Activated gamma-delta T cell treated with anti-CD3 and anti-CD28 coated beads, Interleukin-2, amount 50 U/mL, for 16 hours (primary cell): ENCODE results near the gene XIRP2.
A peak's percentile ranks its signal among the peaks of the same experiment; 100 is the strongest.
"Not testable (repeated sequence)": the region's sequence is repeated elsewhere in the genome, so short reads cannot be mapped to it uniquely, and the experiment has no call there.

ENCODE experiments used
- DNase-seq: peaks from one replicate; pipeline ENCODE4 v3.0.0-alpha.2; 2020; ENCODE audit warnings: low read depth

The XIRP2 gene

DNA sequence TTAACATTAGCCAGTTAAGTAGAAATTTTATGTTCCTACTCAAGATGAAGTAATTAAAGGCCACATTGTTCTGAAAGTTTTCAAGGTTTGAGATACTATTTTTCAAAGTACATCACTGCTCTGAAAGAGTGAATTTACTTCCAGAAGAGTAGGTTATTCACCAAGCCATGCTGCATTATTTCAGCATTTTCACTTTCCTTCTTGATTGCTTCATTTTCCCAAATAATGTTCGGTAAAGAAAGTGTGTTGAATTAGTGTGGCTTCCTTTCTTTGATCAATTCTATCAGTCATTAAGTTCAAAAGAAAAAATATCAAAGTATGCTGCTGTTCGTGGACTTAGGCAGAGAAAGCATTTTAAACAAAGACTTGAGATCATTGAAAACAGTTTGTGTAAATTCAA is 310.3 kb downstream of the XIRP2 start:
- no peak for DNase-seq

DNA sequence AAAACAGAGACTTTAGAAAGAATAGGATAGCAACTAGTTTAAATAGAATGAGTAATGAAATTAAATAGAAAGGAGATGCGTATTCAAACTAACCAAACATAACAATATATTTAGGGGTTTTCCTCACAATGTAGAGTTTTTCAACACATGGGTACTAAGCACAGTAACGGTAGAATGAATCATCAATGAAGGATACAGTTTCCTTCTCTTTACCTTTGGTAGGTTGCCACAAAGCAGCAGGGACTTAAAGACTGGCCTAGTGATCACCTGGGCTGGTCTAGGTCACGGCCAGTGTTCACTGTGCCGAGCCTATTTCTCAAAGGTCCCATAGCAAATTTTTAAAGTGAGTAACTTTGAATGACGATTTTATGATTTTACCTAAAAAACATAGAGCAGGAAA is 311.7 kb downstream of the XIRP2 start:
- DNase-seq: no peak

DNA sequence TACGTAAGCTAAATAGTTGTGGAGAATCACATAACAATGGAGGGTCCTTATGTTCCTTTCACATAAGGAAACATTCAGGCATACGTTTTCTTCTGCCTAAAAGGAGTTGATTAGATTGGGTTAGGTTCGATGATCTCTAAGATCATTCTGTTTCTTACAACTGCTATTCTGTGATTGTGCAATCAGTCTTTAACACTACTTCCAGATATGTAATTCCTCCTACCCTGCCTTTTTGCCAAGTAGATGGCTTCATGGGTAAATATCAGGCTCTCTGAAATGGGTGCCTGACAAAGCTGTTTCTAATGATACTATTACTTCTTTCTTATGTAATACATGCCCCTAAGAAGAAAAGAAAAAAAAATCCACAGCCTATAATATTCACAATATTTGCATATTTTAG is 321.5 kb downstream of the XIRP2 start:
- DNase-seq: no peak

DNA sequence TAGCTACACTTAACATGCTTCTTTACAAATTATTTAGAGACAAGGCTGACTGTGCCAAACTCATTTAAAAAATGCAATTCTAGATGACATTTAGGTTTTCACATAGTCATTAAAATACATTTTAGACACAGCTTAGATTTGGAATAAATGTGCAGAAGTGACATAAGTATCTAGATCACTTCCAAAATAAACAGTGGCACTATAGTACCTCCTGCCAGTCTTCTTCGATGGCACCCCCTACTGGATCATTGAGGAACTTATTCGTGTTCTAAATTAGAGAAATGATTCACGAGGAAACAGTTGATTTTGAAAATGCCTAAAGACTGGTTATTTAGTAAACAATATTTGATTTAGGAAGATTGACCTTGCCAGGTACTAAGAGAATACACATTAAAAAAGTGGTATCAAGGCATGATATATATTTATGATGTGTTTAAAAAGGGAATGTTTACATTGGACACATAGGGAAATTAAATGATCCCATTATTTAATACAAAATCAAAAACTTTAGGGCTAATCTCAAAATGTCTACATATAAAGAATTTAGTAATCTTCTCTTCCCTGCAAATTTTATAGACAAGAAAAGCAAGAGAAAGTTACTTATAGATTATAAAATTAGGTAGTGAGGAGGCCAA is 323.9 kb downstream of the XIRP2 start:
- DNase-seq: peak; percentile 1

DNA sequence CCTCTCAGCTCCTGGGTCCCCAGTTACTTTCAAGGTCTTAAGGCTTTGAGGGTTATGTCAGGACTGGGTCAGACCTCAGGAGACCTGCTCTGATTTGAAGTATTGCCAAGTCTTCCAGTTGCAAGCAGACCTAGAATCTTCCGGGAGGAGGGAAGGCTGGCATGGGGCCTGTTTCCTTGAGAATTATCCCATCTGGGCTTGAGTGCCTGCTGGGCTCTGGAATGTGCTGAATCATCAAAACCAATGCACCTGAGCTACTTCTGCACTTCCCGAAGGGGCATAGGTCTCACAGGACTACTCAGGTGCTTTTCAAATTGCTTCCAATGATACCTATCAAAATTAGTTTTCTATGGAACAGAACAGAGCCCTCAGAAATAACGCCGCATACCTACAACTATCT is 327.3 kb downstream of the XIRP2 start:
- DNase-seq: no peak

DNA sequence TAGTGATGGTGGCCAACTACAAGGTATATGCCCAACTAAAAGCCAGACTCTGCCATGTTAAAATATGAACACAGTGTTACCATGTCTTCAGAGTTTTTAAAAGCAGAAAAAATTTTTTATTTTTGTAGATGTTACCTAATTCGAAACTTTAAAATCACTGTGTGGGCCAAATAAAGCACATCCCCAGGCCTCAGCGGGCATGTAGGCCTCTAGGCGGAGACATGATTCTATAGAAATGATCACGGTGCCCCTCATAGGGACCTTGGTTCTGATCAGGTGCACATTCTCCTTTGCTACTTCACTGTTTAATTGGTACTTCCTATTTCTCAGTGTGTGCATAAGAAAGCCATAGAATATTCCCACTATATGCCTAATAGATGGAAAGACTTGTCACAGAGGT is 349.2 kb downstream of the XIRP2 start:
- DNase-seq: no peak

DNA sequence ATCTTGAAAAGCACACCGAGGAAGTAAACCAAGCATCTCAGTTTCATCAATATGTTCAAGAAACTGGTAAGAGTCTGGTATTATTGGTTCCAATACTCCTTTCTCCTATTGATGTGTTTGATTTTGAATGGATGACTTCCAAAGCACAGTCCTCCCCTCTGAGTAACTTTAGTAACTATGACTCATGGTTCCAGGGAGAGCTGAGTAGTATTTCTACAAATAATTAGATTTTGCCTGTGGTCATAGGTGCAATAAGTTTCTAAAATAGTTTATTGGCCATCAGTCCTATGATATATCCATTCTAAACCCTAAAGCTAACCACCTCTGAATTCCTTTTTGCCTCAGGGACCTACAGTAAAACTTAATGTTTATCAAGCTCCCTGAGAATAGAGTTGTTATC is 352.4 kb downstream of the XIRP2 start:
- no peak for DNase-seq

DNA sequence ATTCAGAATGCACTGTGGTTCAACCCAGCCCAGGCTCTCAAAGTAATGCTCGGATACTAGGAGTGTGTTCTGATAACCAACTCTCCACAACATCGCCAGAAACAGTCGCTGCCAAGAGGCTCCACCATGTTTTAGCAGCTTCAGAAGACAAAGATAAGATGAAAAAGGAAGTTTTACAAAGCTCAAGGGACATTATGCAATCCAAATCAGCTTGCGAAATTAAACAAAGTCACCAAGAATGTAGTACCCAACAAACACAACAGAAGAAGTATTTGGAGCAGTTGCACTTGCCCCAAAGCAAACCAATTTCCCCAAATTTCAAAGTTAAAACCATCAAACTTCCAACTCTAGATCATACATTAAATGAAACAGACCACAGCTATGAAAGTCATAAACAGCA is 360.9 kb downstream of the XIRP2 start:
- no peak for DNase-seq

DNA sequence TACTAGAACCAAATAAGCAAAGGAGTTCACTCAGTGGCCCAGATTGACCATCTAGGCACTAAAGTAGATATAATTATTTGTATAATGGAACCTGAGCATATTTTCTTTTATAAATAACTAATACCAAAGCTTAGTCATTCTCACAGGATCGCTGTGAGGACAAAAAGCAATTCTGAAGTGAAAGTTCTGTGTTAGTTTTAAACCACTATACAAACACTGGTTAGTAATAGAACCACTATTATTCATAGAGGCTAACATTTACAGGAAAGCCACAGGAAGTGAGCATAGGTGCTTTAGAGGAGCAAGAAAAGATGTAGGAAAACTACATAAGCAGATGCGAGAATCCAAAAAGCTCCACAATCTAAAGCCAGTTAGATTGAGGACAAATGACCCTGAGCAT is 364.7 kb downstream of the XIRP2 start:
- no peak for DNase-seq

DNA sequence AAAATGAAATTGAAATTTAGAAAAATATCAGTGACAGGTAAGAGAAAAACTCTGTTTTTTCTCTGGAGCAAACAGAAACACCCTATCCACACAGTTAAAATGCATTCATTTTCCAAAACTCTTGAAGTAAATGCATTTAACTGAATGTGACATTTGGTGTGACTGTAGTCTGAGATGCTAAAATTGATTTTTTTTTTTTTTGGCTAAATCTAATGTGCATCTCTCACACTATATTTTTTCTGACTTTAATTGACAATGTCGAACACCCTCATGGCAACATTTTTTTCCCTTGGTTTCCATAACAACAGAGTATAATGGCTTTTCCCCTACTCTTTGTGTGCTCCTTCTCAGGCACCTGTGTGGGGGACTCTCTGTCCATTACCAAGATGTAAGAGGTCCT is 366.4 kb downstream of the XIRP2 start:
- no peak for DNase-seq

DNA sequence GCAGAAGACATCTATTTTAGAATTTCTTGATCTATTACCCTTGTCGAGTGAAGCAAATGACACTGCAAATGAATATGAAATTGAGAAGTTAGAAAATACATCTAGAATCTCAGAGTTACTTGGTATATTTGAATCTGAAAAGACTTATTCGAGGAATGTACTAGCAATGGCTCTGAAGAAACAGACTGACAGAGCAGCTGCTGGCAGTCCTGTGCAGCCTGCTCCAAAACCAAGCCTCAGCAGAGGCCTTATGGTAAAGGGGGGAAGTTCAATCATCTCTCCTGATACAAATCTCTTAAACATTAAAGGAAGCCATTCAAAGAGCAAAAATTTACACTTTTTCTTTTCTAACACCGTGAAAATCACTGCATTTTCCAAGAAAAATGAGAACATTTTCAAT is 370.4 kb downstream of the XIRP2 start:
- DNase-seq: no peak

DNA sequence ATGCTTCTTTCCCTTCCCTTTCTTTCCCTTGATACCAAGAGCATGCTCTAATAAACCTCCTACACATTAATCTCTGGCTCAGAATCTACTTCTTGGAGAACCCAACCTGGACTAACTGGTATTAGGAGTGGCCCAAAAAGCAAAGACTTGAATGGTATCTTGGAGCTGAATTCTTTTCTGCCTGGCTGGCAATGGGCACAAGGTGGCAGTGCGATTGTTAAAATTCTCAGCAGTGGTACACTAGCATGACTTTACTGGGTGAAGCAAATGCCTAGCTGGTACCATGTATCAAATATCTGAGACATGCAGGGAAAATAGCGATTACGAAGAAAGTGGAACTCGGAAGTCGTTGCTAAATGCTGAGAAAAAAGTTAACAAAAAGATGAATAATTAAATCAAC is 376.1 kb downstream of the XIRP2 start:
- no peak for DNase-seq

DNA sequence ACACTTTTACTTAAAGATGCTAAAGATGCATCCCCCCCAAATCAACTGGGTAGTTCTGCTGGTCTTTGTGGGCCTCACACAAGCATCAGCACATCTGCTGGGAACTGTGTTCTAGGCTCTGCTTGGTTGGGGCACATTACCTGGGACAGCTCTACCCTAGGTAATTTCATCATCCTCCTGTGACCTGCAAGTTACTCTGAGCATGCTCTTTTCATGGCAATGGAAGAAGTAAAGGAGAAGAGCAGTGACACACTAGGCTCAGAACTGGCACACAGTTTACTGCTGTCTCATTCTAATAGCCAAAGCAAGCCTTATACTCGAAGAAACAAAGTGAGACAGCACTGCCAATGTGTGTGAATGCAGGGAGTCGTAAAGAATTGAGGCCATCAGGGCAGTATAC is 376.7 kb downstream of the XIRP2 start:
- DNase-seq: no peak

DNA sequence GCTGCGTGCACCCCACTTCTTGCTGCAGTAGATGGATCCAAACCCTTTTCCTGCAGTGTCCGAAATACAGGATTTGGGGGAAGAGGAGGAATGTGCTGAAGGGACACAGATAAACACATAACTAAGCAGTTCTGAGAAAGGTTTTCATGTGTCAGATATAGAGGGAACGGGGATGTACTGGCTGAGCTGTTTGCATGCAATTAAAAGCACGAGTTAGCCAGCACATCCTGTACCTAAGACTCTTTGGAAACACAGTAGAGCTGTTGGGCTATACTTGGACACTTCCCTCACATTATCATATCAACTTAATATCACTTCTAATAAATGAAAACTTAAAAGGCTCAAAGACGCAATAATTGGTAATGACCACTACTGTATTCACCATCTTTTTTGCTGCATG is 377.4 kb downstream of the XIRP2 start:
- DNase-seq: no peak

DNA sequence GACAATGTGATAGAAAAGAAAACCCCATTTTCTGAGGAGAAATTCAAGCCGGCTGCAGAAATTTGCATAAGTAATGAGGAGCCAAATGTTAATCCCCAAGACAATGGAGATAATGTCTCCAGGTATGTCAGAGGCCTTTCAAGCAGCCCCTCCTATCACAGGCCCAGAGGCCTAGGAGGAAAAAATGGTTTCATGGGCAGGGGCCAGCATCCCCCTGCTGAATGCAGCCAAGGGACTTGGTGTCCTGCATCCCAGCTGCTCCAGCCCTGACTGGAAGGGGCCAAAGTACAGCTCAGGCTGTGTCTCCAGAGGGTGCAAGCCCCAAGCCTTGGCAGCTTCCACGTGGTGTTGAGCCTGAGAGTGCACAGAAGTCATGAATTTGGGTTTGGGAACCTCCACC is 380.0 kb downstream of the XIRP2 start:
- DNase-seq: not testable (repeated sequence)

DNA sequence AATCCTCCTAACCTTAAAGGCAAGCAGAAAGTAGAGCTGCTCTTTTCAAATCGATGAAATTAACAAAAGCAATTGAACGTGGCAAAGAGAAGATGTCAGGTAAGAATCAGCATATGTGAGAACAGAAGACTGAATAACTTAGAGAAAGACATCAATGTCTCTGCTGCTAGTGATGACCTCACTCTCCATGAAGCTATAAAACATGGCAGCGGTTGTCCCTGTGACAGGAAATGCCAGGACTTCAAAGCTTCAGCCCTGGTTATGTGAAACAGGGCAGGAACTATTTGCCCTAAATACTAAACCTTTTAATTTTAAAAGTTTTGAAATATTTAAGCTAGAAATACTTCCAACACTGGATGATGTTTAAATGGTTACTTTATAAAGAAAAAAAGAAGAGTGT is 383.7 kb downstream of the XIRP2 start:
- DNase-seq: no peak

DNA sequence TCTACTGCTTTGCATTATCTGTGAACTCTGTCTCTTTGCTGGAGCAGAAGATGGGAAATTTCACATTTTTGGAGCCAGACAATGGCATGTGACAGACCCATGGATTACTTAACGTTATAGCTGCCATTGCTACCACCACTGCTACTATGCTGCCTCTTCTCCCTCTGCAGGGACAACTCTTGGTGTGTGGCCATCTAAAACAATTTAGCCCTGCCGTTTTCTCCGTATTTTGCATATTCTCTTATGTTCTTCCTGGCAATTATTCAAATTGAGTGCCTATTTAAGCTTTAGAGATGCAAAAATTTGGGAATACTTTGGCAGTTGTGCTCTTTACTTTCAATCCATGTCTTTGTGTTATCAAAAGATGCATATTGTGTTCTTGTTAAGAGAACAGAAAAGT is 386.8 kb downstream of the XIRP2 start:
- no peak for DNase-seq

DNA sequence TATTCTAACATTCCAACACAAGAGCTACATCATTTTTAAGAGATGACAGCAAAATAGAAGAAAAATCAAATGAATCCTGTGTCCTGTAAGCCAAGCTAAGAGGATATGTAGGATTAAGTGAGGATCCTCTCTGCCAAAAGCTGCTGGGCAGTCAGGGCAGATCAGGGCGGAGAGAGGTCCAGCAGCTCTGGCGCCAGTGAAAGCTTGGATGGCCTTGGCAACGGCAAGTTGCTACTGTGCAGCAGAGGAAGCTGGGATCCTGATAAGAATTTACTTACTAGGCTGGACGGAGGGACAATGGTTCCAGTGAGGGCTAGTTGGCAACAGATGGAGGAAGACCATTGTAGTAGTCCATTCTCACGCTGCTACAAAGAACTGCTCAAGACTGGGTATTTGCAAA is 391.5 kb downstream of the XIRP2 start:
- DNase-seq: no peak

DNA sequence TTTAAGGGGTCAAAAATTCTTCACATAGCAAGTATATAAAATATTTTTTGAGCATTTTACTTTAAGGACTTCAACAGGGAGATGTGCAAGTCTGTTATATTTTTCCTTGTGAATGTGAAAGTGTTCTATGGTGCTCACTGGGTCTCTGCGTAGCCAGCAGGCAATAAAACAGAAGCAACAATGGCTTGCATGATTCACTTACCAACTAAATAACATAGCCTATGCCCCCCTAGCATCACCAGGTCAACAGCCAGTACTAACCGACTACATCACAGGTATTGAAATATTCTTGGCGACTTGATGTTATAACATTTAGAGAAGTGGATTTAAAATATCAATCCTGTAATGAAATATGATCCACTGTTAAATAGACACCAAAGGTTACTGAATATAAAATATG is 398.9 kb downstream of the XIRP2 start:
- DNase-seq: no peak

DNA sequence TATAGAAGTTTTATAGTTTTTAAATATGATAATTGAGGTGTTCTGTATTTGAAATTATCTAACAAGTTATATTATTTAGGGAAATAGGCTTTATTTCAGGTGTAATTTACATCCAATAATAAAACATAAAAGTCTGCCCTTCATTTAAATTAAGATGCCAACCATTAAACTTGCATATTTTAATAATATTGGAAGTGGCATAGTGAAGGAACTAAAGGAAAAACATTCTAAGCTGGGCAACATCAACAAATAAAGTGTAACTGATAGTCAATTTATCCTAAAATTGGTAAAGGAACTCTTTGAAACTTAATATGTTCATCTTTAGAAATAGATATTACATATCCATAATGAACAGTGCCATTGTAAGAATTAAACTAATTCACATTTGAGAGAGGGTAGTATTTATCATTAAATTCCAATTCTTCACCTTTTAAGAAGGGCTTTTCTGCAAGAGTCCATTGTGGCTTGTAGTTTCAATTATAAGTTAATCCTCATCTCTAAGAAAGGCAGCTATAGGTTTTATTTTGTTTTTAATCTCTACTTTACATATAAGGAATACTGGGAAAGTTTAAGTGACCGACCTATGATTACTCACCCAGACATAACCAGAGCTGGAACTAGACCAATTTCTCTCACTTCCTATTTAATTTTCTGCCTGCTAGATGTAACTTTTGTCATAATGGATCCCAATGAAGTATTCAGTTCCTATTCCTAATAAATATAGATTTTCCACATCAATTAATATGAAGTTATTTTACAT is 401.6 kb downstream of the XIRP2 start:
- no peak for DNase-seq

DNA sequence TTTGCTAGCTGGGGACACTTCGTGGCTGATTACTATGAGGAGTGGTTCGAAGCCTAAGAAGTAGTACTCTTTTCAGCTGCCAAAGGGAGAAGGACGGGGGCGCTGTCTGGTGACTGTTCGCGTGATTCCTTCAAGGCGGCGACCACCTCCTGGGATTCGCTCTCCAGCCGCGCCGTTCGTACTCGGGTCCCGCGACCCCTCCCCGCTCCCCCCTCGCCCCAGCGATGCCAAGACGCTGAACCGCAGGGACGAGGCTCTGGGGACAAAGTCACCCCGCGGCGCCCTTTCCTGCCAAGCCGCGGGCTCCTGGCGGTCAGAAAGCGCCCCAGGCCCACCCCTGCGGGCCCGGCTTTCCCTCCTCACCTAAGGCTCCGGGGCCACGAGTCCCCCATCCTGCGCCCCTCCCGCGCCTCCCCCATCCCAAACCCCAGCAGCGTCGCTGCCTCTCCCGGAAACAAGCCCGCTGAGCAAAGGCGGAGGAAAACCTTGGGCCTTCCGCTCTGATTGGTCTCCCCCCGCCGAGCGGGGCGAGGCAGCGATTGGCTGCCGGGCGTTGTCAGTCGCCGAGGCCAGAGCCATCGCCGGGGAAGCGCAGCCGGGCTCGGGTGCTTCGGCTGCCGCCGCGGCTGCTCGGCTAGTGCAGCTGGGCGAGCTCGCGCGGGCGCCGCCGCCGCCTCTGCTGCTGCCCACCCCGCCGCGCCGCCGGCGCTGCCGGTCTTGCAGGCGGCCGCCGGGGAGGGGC is 404.3 kb downstream of the XIRP2 start, which contains the start of gene B3GALT1:
Gene B3GALT1 (plus strand): TSS at position 572 of the 742 bp plus-strand sequence.
- DNase-seq: peak; percentile 14

DNA sequence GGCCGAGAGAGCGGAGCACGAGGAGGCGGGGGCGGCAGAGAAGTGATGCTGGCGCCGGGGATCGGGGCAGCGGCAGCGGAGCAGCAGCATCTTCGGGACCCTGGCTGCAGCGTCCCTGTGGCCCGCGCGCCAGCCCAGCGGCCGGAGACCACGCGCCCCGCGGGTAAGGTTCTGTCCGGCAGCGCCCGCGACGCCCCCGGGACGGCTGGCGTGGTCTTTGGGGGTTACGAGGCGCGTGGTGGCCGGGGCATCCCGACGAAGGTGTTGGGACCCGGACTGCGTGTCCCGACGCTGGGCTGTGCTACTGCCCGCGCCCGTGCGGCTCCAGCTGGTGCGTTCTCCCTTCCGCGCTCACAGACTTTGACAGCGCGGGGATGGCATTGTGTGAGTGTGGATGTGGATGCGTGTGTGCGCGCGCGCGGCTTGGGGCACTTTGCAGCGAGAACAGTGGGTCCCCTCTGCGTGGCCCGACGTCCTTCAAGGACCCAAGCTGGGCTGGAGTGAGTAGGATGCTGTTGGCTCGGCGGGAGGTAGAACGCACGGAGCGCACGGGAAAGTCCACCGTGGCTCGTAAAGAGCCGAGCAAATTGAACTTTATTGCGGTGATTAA is 405.0 kb downstream of the XIRP2 start:
- no peak for DNase-seq
